Stimulated activated CD4-positive, alpha-beta T cell treated with anti-CD3 and anti-CD28 coated beads, Interleukin-1b, Interleukin-23, amount 100 ng/mL, for 48 hours (primary cell): ENCODE data around the gene POLR1F.
"Not testable (repeated sequence)": the region's sequence is repeated elsewhere in the genome, so short reads cannot be mapped to it uniquely, and the experiment has no call there.

ENCODE experiments used
- DNase-seq: peaks from one replicate; pipeline ENCODE4 v3.0.0-alpha.2; 2020

POLR1F gene

GRCh38 chr7:19708397-19709248 lies at the start of gene POLR1F:
POLR1F (minus strand) TSS chr7:19709037; CDS start chr7:19709016, 21 bp downstream.
- peak; percentile 93 for DNase-seq

GRCh38 chr7:19754521-19755116 lies 45.8 kb upstream of the POLR1F start:
- DNase-seq: no peak

GRCh38 chr7:19752020-19752419 lies 43.2 kb upstream of the POLR1F start:
- DNase-seq: no peak

- DNase-seq: no peak
Observed at GRCh38 chr7:19749658-19750057, 40.8 kb upstream of the POLR1F start.

GRCh38 chr7:19747740-19748339 lies 39.0 kb upstream of the POLR1F start:
- DNase-seq: no peak

GRCh38 chr7:19744075-19744474 lies 35.2 kb upstream of the POLR1F start:
- DNase-seq: no peak

GRCh38 chr7:19728716-19729115 lies 19.9 kb upstream of the POLR1F start:
- no peak for DNase-seq

GRCh38 chr7:19725770-19726169 lies 16.9 kb upstream of the POLR1F start:
- no peak for DNase-seq

- DNase-seq: no peak
Observed at GRCh38 chr7:19715499-19715898, 6.7 kb upstream of the POLR1F start.

- peak; percentile 14 for DNase-seq
Observed at GRCh38 chr7:19713676-19714075, 4.8 kb upstream of the POLR1F start.

GRCh38 chr7:19709249-19709578 lies 377 bp upstream of the POLR1F start:
- DNase-seq: no peak

- no peak for DNase-seq
Observed at GRCh38 chr7:19707240-19707639, 1.6 kb downstream of the POLR1F start.

- no peak for DNase-seq
Observed at GRCh38 chr7:19705663-19706062, 3.2 kb downstream of the POLR1F start.

GRCh38 chr7:19701471-19701870 lies 7.4 kb downstream of the POLR1F start:
- no peak for DNase-seq

GRCh38 chr7:19700936-19701335 lies 7.9 kb downstream of the POLR1F start:
- DNase-seq: no peak

GRCh38 chr7:19698331-19698730 lies 10.5 kb downstream of the POLR1F start:
- no peak for DNase-seq

- no peak for DNase-seq
Observed at GRCh38 chr7:19696926-19697325, 11.9 kb downstream of the POLR1F start.

- DNase-seq: no peak
Observed at GRCh38 chr7:19692111-19692828, 16.6 kb downstream of the POLR1F start.

GRCh38 chr7:19690736-19691135 lies 18.1 kb downstream of the POLR1F start:
- no peak for DNase-seq

- DNase-seq: not testable (repeated sequence)
Observed at GRCh38 chr7:19689130-19689529, 19.7 kb downstream of the POLR1F start.

- no peak for DNase-seq
Observed at GRCh38 chr7:19681596-19681995, 27.2 kb downstream of the POLR1F start.

- no peak for DNase-seq
Observed at GRCh38 chr7:19677180-19677579, 31.7 kb downstream of the POLR1F start.

GRCh38 chr7:19675816-19676215 lies 33.0 kb downstream of the POLR1F start:
- no peak for DNase-seq
